NCI-H446 treated with DMSO at 0.1 percent for 48 hours (cell line): Measurements from ENCODE around the gene ATG4A.

ENCODE experiments used
- DNase-seq: peaks from one replicate; lab custom pipeline; 2025; lab: John Stamatoyannopoulos, UW

The ATG4A gene

DNA sequence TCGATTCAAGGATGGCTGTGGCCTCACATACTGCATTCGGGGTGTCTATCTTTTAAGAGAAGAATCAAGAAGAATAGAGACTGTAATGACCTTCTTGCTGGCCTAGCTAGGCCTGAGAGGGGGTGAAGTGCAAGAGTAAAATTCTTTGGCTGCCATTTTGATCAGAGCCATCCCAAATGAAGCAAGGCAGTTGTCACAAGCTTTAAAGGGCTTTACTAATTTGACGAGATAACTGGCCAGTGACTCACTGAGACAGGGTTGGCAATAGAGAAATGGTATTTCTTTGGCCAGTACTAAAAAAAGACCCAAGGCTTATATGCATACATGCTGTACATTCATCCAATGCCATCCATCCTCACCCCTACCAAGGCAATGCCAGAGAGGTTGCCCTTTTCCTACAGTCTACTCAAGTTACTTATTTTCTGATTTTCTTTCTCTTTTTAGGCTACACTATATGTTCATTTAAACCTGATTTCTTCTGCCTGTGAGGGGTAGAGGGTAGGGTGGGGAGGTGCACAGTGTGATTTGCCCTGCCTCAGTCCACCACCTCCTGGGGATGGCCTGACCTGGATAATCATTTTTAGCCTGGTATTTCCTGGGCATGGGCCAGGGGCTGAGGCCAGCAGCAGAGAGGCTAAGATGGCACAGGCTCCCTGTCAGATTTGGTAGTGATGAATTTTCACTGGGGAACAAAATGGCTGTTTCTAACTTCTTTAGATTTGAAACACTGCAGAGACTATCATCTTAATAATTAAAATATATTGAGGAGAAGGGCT lies 32.2 kb downstream of the ATG4A start:
- DNase-seq = no peak

DNA sequence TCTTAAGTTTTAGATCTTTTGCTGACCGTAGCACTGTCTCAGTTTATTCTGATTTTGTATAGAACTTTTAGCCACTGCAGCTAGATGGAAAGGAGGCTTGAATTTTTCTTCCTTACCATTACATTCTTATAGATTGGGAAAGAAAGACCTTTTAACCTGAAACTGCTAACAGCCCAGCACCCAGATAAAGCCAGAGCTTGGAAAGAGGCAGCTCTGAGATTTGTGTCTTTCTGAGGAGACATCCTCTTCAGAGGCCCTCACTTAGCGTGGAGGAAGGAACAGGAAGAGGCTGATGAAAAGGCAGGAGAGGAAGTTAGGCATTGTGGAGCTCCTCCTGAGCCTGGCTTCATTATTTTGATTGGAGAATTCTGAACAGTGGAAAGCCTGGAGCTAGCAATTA lies 35.1 kb downstream of the ATG4A start:
- no peak for DNase-seq

DNA sequence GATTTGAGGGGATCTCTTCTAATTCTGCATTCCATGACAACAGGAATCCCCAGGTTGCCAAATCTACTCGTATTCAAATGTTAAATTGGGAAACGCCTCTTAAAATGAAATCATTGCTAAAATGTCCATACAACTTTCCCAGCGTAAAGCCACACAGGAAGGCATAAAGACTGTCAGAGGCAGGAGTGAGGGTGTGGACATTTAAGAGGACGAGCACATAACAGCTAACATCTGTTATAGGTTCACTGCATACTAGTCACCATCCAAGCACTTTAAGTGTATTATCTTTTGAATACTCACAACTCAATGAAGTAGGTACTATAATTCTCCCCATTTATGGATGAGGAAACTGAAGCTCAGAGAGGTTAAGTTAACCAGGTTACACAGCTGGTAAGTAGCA lies 35.6 kb downstream of the ATG4A start:
- DNase-seq = no peak

DNA sequence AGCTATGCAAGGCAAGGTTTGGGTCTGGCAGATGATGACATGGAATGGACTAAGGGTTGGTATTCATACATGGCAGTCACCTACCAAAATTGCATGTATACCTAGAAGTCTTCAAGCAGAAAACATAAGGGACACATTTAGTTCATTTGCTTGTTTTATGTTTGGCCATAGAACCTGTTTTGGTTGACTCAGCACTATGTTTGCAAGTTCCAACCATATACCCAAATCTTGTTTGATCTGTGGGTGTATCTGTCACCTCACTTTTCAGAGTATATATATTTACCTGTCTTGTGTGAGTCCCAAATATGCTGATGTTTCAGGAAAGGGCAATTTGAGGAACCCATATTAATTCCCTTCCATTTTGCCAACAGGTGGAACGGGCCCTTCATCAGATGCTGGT lies 39.3 kb downstream of the ATG4A start:
- DNase-seq = no peak

DNA sequence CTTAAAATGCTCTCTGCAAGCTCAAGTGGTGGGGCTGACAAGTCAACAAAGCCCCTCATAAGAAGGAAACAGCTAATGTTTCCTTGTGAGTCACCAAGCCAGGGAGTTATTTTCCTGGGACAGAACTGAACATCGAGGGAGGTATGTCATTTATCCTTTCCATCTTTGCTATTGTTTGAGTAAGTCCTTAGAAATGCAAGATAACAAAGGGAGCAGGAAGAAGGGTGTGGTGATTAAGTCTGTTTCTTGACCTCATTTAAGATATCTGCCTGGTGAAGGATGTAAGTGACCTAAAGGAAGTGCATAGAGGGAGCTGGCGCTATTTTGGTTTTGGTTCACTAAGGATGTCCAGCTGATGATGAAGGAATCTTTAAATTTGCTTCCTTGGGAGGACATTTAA lies 39.9 kb downstream of the ATG4A start:
- no peak for DNase-seq

DNA sequence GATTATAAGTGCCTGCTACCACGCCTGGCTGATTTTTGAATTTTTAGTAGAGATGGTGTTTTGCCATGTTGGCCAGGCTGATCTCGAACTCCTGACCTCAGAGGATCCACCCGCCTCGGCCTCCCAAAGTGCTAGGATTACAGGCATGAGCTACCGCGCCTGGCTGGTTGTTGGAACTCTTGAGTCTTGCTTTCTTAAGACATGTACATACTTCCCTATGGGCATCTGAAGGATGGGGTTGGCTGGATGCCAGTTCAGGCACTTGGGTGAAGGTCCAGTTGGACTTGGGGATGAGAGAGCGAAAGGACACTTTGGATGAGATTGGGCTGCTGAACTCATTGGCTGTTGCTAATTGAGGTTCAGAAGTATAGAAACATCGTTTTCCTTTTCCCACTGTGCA lies 40.5 kb downstream of the ATG4A start:
- no peak for DNase-seq

DNA sequence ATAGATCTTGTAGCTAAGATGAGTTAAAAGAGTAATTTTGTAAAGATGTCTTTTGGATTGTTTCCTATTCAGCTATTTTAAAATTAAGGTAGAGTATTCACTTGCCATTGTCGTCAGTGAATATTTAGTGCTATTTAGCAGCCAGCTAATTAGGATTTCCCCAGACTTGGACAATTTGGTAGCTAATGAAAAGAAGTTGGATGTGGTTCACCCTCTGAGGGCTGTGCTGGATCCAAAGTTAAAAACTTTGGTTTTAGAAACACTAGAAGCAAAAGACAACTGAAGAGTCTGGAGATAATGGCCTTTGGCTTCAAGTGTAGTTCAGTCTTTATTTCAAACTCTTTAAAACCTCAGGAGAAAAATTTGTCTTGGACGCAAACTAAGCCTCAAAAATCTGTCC lies 41.3 kb downstream of the ATG4A start:
- no peak for DNase-seq

DNA sequence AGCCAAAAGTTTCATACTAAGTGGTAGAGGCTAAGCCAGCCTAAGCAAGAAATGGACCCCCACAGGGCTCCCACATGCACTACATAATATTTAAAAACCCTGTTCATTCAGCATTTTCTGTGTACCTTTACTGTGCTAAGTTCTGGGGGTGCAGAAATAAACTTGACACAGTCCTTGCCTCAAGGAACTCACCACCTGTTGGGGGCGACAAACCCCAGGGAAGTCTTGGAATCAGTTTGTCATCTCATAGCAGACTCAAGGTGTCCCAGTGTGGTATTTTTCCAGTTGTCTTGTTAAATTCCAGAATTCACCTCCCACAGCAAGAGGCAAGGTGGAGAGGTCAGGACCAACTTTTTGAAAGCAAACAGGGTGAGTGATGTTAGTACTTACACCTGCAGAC lies 43.1 kb downstream of the ATG4A start:
- DNase-seq = no peak

DNA sequence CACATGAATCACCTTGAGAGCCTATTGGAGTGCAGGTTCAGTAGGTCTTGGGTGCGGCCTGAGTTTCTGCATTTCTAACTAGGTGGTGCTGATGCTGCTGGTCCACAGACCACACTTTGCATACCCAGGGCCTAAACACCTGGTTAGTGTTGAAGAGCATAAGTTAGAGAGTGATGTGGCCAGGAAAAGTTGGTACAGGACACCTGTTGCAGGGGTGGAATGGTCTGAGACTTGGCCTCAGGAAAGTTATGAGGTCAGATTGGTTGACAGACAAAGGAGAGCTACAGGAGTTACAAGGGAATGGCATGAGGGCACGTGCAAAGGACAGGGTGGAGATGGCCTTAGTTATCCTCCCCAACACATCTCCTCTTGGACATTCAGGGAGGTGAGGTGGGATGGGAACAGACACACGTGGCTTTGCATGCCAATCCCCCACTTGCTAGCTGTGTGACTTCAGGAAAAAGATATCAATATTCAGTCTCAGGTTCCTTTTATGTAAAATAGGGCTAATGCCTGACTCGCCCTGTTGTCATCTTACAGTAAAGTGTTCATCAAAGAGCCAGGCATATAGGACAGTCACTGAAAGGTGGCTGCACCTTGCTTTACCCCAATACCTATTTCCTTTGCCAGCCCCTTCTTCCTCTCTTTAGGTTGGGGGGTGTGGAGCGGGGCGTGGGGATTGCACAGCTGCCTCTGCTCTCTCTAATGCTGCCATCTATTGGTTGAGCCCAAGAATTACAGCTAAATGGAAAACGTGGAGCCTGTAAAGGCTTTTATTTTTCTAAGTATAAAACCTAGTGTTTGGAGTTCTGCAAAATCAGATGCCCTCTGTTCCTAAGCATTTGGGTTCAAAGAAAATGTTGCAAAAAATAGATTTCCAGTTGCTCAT lies 47.5 kb downstream of the ATG4A start:
- DNase-seq = no peak

DNA sequence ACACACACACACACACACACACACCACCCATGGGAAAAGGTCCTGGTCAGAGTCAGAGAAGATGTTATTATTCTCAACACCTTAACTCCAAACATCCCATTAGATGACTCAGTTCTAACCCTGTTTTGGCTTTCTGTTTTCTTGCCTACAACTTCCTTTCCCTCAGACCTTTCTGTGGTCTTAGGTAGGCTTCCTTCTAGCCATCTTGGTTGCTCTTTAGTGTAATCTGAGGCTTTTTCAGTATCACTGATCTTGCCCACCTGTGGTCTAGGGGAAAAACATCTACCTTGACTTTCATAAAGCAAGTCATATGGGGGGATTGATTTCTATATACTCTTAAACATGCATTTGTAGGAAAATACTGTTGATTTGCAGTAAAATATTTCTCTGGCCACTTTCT lies 56.9 kb downstream of the ATG4A start:
- no peak for DNase-seq

DNA sequence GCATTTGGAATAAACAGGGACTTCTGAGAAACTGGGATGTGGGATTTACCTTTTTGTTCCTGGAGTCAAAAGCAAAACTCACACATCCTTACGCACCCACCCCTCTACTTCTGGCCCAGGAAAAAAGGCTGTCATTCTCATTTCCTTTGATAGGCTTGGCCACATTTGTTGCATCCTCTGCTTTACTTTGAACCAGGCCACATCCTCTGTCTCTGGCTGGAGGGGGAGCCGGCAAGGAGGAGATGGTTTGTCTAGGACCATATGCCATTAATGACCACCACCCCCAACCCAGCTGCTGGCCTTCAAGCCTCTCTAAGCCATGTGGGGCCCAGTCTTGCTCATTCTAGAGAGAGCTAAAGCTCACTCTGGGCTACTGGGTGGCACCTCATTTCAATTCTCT lies 64.5 kb downstream of the ATG4A start:
- DNase-seq = no peak

DNA sequence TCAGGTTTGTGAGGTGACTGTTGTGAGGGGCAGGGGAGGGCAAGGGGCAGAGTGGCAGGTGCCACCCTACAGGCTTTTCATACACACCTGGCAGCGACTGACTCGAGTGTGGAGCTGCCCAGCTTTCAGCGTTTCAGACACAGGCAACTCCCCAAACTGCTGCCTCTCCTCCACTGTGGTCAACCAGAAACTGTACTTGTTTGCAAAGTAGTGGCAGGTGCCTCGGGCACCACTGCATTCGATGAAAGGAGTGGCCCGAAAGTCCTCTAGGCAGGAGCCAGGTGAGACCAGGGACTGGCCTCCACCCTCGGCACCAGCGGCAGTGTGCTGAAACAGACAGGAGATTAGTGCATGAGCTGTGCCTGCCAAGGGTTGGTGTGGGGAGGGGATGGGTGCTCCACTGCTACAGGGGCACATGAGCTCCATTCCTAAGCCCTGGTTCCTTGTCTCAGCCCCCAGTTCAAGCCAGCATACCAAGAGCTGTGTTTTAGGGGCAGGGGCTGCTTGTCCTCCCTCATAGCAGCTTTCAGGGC lies 65.4 kb downstream of the ATG4A start:
- no peak for DNase-seq

DNA sequence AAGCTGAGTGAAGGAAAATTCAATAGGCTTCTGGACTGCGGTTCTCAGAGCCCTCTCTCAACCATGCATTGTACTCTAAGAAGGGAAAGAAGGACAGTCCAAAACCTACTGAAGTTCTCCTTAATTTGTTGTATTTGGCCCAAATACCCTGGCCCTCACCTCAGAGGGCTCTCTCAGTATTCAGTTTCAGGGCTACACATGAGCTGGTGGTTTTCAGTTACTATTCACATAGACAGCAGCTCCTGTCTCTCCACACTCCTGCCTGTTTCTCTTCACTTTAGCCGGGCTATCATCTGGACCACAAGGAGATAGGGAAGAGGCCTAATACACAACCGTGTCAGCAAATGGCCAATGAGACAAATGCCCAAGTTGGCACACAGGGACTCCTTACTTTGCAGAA lies 66.0 kb downstream of the ATG4A start:
- DNase-seq = no peak

DNA sequence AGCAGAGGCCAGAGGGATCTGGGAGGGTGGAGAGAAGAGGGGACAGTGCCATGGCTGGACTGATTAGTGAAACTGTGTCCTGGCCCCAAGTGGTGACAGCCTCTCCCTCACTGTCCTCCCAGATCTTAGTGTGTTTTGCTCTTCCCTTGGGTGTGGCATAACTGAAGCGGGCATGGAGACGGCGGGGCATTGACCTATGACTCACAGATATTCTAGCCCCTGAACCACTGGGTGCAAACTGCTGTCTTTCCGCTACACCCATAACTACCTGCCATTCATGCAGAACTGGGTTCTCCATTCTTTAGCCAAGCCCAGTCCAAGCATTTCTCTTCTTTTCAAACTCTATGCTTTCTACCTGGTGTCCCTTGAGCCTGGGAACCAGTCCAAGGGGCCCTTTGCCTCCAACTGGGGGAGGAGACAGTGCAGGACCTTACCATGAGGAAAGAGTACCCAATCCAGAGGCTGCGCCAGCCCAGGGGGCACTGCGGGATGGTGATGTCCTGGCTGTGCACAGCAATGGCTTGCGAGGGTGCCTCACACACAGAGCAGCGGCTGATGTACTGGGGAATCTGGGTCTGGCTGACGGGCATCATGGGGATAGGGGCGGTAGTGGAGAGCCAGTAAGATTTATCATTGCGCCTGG lies 67.6 kb downstream of the ATG4A start:
- no peak for DNase-seq

DNA sequence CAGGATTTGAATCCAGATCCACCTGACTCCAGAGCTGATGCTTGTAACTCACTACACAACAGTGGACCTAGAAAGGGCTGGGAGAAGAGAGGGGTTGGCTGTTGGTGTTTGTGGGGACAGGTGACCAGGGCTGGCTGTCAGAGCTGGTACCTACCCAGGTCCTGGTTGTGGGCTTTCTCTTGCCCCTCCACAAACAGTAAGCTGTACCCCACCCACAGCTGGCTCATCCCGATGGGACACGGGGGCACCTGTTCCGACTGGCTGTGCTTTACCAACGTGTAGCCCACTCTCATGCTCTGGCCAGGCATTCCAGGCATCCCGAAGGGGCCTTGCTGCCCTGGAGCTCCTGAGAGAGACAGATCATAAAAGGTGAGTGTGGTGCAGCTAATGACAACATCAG lies 68.7 kb downstream of the ATG4A start:
- no peak for DNase-seq

DNA sequence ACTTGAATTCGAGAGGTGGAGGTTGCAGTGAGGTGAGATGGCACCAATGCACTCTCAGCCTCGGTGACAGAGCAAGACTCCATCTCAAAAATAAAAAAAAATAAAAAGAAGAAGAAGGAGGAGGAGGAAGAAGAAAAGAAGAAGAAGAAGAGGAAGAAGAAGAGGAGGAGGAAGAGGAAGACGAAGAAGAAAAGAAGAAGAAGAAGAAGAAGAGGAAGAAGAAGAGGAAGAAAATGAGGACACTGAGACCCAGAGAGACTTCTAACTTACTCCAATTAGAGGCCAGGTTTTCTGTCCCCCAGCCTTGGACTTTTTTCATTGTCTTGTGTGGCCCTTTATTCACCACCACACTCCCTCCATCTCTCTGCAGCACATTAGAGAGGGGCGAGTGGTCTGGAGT lies 70.7 kb downstream of the ATG4A start:
- no peak for DNase-seq

DNA sequence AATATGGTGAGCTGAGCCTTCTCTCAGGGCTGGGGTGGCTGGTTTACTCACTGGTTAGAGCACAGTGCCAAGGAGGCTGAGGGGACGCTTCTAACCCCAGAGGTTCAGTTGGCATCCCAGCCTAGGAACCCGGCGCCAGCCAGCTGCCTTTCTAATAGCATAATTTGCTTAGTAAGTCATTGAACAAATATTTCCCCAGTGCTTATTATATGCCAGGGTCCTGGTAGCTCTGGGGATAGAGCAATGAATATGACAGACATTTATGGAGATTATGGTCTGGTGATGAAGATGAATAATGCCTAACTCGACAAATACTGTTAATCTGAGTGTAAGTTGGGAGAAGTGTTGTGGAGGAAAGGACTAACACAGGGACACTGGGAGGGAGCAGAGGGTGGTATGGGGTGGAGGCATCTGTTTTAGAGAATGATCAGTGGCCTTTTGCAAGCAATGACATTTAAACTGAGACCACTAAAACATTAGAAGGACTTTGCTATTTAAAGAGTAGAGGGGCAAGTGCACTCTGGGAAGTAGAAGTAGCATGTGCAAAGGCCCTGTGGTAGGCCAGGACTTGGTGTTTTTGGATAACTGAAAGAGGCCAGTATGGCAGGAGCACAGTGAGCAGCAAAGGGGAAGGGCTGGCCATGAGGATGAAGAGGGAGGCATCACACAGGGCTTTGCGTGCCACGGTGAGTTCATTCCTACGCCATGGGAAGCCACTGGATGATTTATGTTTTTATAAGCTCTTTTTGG lies 71.9 kb downstream of the ATG4A start:
- DNase-seq = no peak

DNA sequence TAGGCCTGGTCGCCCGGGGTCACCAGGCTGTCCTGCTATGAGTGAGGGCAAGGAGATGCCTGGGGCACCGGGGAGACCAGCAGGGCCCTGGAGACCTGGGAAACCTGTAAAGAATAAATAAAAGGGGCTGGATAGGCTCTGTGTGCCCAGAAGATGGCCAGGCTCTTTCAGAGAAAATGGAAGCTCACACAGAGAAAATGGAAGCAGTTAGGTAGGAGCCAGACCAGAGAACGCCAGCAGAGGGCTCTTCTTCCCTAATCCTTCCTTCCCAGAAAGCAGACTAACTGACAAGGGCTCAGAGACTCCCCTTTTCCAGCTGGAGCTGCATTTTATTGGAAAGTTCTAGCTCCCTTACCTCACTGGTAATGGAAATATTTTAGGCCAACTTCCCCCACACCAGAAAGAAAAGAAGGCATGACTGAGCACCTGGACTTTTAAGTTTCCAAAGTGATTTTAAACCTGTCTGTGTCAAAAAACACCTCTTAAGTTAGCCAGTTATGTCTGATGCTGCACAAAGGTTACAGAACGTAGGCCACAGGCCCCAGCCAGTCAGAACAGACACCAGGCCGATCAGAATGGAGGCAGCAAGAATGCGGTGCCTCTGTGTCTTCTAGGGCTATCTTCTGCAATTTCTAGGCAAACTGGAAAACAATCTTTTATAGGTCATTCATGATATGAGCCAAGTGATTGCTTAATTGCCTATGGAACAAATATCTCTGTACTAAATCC lies 74.0 kb downstream of the ATG4A start:
- DNase-seq = no peak

DNA sequence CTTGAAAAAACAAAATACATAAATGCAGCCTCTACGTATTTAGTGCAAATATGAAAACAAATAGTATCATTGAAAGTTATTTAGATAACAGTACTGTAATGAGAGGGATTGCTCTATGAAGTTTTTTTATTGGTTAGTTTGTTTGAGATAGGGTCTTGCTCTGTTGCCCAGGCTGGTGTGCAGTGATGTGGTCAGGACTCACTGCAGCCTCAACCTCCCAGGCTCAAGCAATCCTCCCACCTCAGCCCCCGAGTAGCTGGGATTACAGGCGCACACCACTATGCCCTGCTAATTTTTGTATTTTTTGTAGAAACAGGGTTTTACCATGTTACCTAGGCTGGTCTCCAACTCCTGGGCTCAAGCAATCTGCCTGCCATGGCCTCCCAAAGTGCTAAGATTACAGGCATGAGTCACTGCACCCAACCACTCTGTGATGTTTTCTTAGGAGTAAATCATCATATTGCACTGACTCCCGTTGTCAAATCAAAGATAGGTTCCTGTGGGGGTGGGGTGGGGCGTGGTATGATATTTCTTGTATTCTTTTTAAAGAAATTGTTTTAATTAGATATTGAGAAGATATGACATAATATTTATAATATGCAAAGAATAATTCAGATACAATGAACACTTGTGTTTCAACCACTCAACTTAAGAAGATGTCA lies 75.8 kb downstream of the ATG4A start:
- DNase-seq = no peak

DNA sequence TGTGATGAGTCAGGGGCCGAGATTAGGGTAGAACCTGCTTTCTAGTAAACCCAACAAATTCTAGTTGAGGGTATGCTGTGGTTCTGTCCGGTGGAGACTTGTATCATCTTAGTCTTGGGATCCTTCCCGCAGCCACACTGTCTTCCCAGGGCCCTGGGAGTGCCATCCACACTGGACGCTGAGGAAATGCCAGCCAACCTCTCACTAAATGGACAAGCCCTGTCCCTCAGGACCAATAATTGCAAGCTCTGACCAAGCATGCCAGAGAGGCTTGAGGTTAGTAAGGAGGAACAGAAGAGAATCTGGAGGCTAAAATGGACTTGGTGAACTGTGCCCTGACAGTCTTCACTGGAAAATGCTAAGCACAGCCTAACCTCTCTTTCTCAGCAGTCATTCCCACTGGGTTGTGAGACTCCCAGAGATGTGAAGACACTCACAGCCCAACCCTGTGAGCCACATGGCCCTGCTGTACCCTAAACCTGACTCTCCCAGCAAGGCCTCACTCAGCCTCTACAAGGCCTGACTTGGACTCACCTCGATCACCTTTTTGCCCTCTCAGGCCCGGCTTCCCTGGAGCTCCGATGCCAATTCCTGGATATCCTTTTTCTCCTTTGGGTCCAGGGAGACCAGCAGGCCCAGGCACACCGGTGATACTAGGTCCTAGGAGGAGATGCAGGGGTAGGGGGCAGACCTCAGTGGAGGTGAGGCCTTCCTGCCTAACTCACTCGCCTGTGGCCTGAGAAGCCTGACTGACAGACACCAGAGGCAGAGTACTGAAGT lies 77.6 kb downstream of the ATG4A start:
- no peak for DNase-seq
